Measurements from ENCODE around the gene CNKSR2.
"Not testable (repeated sequence)": the region's sequence is repeated elsewhere in the genome, so short reads cannot be mapped to it uniquely, and the experiment has no call there.

The CNKSR2 gene

GRCh38 chrX:21457718-21458117, 83.5 kb downstream of the CNKSR2 start:
- DNase-seq = no peak

- DNase-seq = no peak
Observed at GRCh38 chrX:21469071-21469470, 94.9 kb downstream of the CNKSR2 start.

- no peak for DNase-seq
Observed at GRCh38 chrX:21476909-21477308, 102.7 kb downstream of the CNKSR2 start.

DNA sequence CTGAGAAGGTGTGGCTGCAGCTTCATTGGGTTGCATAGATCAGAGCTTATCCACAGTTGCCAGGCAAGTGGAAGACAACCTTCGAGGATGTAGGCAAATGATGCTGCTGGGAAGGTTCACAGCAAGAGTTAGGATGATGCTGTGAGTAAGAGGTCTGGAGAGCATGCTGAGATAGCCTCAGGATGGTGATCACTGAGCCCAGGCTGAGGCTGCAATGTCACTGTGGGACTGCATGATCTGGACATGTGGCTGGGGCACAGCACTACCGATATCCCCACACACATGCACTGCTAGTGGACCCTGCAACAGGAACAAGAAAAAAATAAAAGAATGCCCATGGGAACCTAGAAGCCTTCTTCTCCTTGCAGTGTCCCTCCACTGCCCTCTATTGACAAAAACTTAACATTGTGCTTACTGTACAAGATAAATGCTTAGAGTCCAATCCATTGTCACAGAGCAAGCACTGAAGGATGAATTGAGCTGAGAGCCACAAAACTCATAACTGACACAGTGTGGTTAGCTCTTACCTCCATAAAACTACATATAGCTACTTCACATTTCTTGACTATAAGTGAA, 105.6 kb downstream of the CNKSR2 start:
- DNase-seq = no peak

GRCh38 chrX:21481761-21482160, 107.5 kb downstream of the CNKSR2 start:
- no peak for DNase-seq

GRCh38 chrX:21484051-21484450, 109.8 kb downstream of the CNKSR2 start:
- not testable (repeated sequence) for DNase-seq

- DNase-seq = no peak
Observed at GRCh38 chrX:21487832-21488231, 113.6 kb downstream of the CNKSR2 start.

DNA sequence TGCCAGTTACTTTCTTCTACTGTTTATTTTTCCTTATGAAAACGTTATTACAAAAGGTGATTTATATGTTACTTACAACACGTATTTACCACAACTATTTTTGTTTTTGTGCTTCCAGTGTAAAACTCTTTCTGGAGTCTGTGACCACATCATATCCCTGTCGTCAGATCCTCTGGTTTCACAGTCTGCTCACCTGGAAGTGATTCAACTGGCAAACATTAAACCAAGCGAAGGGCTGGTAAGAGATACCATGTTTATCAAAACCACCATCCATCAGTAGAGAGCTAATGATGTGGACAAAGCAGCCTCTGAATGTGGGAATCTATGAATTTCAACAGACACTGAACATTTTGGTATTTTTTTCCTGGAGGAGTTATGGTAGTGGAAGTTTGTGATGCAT, 116.1 kb downstream of the CNKSR2 start:
- no peak for DNase-seq

DNA sequence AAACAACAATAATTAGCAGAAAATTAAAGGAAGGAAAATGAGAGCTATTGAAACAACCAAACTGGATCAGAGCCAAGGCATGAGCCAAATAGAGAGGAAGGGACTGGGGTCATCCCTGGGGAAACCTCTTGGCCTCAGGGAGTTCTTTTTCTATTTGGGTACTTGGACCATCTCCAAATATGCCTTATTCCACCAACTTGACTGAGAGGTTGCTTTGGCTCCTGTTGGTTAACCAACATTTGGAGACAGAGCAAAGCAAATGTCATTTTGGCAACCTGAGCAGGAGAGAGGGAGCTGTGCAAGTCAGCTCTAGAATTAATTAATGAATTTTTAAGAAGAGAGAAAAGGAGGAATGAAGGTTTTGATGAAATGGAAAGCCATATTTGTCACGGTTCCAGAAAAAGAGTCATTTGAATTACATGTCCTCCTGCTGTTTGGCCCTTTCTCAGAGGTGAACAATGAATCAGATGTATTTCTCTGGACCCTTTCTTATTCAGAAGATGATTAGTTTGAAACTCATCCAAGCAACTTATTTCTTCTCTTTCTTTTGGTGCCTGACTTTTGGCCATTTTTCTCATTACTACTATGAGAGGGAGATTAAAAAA, 119.1 kb downstream of the CNKSR2 start:
- no peak for DNase-seq

DNA sequence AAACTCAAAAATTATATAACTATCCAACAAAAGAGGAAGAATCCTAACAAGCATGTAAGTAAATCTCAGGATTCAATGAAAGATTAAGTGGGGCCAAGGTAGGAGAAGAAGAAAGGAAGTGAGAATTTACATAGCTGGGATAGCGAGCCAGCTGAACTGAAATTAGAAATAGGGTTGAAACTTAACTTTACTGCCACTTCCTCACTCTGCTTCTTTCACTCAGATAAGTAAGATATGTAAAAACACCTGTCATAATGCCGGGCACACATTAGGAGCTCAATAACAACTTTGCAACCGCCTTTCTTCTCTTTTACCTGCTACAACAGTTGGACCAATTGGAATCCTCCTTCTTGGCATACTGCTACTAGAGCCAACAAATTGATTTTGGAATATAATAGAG, 129.4 kb downstream of the CNKSR2 start:
- DNase-seq = no peak

DNA sequence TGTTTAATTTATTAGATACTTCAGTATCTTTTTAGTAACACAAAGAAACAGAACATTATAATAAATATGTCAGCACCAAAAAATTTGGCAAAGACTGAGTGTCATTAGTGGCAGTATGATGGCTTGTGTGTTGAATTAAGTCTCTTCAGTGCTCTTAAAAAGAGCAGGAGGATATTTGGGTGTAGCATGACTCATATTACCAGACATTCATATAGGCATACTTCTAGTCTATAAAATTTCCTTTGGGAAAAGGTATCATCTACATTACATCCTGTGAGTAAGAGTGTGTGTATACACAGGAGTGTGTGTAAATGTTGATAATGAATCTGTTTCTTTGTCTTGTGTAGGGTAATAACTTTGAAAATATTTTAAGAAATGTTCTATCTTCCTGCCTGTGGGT, 135.7 kb downstream of the CNKSR2 start:
- DNase-seq = no peak

DNA sequence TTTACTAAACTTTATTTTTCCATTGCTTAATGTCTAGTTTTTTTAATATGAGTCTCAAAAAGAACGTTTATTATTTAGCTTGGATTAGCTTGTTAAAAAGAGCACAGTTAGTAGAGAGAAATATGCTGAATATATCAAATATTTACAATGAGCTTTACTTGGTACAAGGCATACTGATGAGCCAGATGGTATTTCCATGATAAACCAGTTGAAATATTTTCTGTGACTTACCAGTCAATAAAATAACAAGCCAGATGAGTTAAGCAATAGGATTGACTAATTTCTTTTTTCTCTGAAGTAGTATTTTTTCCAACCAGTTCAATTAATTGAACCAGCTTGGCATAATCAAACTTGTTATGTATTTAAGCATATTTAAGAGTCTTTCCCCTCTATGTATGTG, 149.8 kb downstream of the CNKSR2 start:
- DNase-seq = no peak

- no peak for DNase-seq
Observed at GRCh38 chrX:21528076-21528475, 153.9 kb downstream of the CNKSR2 start.

DNA sequence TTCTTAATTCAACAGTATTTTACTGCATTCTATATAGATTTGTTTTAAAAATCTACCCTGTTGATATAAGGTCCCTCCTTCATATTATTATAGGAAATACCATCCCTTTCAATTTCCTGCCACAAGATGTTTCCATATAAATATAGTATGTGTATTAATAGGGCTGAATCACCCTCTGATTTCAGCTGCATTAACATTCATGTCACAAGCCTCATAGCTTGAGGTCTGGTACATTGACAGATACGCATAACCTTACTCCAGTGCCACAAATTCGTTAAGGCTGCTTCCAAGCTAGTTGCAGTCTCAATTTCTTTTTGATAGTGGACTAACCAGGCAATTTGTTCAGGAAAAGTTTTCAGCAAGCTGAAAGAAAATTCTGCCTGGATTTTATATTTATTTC, 155.6 kb downstream of the CNKSR2 start:
- DNase-seq = no peak

DNA sequence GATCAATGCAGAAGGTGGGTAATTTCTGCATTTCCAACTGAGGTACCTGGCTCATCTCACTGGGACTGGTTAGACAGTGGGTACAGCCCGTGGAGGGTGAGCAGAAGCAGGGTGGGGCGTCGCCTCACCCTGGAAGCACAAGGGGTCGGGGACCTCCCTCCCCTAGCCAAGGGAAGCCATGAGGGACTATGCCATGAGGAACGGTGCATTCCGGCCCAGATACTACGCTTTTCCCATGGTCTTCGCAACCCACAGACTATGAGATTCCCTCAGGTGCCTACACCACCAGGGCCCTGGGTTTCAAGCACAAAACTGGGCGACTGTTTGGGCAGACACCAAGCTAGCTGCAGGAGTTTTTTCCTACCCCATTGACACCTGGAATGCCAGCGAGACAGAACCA, 170.4 kb downstream of the CNKSR2 start:
- DNase-seq = not testable (repeated sequence)

DNA sequence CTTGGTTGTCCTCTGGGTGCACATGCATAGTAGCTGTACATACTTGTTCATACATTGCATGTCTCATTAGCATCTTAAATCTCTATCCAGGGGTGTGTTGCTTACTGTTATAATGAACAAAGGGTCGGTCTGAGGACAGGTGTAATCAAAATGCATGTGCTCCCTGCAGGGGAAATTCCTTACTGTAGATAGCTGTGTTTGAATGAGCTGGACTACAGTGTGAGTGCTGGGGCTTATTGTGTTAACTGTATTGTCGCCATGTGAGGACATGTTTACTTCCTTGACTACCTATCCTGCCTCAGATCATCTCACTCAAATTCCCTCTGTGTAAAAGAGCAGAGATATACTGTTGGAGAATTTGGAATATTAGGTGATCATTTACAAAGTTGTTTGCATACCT, 185.2 kb downstream of the CNKSR2 start:
- no peak for DNase-seq

DNA sequence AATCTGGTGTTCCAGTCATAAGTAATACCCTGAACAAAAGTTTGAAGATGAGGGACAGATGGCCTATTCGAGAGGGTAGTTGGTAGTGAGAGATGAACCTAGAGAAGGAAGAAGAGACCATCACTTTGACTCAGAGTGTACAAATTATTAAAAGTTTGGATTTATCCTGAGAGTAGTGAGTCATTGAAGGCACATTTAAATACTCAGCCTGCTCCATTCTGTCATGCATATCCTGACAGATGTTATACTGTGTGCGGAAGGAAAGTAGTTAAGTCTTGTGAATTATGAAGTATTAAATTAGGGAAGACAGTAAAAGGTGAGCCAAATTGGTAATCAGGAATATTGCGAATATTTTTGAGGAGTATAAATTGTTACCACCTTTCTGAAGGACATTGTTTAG, 190.8 kb downstream of the CNKSR2 start:
- DNase-seq = no peak

DNA sequence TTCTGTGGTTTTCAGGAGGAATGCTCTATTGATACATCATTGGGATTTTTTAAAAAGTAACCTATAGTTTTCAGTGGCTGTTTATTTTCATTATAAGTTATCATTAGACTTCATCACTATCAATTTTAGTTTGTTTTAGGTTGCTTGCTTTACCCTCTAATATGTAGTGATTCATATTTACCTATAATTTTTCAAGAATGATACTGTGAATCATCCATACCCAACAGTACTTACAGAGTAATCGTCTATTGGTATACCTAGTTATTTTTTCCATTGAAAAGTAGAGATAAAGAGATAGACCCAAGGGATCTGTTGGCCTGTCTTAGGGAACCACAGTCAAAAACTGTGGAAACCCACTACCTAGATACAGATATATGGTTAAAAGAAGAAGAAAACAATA, 200.6 kb downstream of the CNKSR2 start:
- no peak for DNase-seq

DNA sequence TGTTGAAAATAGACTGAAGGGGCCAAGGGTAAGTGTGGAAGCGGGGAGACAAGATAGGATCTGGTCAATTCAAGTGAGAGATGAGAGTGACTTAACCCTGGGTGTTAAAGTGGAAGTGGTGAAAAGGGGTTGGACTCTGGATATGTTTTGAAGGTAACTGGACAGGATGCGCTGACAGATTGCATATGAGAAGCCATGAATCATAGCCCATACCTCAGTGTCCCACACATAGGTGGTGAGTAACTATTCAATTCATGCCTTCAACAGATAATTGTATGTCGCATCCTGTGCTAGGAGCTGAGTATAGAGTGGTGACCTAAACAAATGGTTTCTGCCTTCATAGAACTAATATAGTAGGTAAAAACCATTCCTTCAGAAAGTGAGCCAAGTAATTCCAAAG, 207.3 kb downstream of the CNKSR2 start:
- DNase-seq = no peak

- no peak for DNase-seq
Observed at GRCh38 chrX:21586001-21586400, 211.8 kb downstream of the CNKSR2 start.

GRCh38 chrX:21590012-21590776, 216.0 kb downstream of the CNKSR2 start:
- no peak for DNase-seq

DNA sequence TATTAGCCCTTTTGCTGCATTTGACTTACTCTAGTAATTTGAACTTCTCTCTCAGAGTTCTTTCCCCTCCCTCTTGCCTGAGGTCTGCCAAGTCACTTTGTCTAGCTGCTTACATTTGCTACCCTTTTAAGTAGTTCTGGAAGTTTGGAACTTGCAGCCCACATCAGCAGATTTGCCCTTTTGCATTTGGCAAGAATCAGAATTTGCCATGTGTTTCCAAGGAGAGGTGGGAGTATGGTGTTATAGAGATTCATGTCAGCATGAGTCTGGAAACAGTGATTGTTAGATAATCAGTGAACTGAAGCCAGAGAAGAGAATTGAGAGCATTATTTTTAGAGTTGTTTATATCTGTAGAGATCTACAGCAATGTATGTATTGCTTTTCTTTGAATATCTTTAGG, 231.8 kb downstream of the CNKSR2 start:
- no peak for DNase-seq

DNA sequence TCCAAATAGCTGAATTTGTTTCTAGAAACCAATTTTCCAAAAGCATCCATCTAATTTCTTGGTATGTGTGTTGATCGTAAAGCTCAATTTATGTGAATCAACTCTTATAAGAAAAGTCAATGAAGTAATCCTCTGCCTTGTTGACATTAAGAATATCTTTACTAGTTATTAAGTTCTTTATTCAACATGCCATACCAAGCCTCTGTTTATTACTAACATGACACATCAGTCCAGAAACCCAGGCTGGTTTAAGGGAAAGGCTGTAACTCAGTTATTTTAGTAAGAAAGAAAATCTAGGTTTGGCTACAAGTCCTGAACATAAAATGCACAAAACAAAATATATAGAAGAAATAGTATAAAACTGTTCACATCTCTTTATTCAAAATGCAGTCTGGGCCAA, 235.9 kb downstream of the CNKSR2 start:
- no peak for DNase-seq

DNA sequence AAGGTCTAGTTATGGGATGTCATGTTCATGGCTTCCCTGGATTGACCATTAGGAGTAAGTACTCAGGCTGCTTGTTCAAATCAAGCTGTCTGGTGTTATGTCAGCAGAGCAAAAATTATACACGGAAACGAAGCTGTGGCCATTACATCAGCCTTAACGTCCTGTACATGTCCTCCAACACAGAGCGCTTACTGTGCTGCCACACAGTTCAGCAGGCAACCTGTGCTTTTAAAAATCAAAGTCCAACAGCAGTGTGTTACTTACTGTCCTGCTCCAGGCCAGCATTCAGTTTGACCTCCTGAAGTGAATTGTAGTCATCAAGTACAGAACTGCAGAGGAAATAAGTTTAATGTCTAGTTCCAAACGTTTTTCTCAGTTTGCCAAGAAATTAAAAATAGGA, 237.9 kb downstream of the CNKSR2 start:
- DNase-seq = no peak

DNA sequence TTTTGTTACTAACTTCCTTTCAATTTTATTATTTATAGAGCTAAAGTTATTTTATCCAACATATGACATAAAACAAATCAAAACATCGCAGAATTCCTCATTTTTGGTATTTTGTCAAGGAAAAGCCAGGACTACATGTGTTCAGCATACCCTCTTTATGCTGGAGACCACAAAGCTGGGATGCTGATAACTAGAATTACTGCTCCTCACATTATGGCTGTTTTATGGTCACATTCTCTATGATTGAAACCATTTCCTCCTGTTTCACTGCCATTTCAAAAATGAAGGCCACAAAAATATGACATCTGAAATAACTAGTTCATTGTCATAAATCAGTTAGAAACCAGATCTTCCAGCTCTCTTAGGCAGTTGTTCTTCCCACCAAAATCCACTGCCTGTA, 242.2 kb downstream of the CNKSR2 start:
- DNase-seq = no peak

All from effector CD8-positive, alpha-beta T cell (primary cell).